Transverse colon (tissue), 4 donors: ENCODE measurements around the gene SMIM27. TPM values are rescaled to one million over a fixed set of nuclear protein-coding genes. Genes with fewer than 3 reads are reported as not detected.

Experiments used
- DNase-seq: peaks from one replicate; pipeline ENCODE4 v3.0.0-alpha.2; 2019
- H3K27ac ChIP-seq, 4 donors: fragments of 200-600 bp; sonication (generic); 2 replicates each; pipeline ENCODE4 v1.5.1; 2016 to 2018; ENCODE audit warnings: inconsistent platforms in 4 of 4
- H3K27me3 ChIP-seq: fragments of 200-600 bp; sonication (generic); 2 replicates; pipeline ENCODE4 v1.5.1; 2017; ENCODE audit warnings: inconsistent platforms
- H3K36me3 ChIP-seq, 4 donors: fragments of 200-600 bp; sonication (generic); 2 replicates each; pipeline ENCODE4 v1.5.1; 2017 to 2019; ENCODE audit warnings: inconsistent platforms in 4 of 4
- H3K4me1 ChIP-seq, 4 donors: fragments of 200-600 bp; sonication (generic); 2 replicates each; pipeline ENCODE4 v1.5.1; 2017 to 2020; ENCODE audit warnings: inconsistent platforms in 4 of 4
- H3K4me3 ChIP-seq, 4 donors: fragments of 200-600 bp; sonication (generic); 1 replicate in 1 of 4; 2 replicates in 3 of 4; pipeline versions ENCODE4 v1.5.1 to v1.6.1; 2017 to 2019; ENCODE audit warnings: inconsistent platforms in 4 of 4
- H3K9me3 ChIP-seq, 2 donors: fragments of 200-600 bp; sonication (generic); 2 replicates each; pipeline ENCODE4 v1.5.1; 2017 to 2019; ENCODE audit warnings: inconsistent platforms in 2 of 2
- CTCF ChIP-seq, 5 experiments: fragments of 200-600 bp in 3 of 5; fragments of 450-650 bp in 2 of 5; sonication (generic) in 3 of 5; IDR thresholded peaks; 1 replicate in 2 of 5; 2 replicates in 3 of 5; pipeline ENCODE4 v1.5.1; 2016 to 2017; ENCODE audit warnings: antibody characterized with exemption in 5 of 5, inconsistent platforms in 3 of 5, mild to moderate bottlenecking in 2 of 5, moderate library complexity in 1 of 5
- EP300 ChIP-seq: sonication (generic); formaldehyde crosslinking; IDR thresholded peaks from one replicate; pipeline ENCODE4 v1.6.1; 2017; ENCODE audit warnings: antibody characterized with exemption, low read depth
- POLR2A ChIP-seq: fragments of 450-650 bp; IDR thresholded peaks from one replicate; pipeline ENCODE4 v1.6.1; 2016; ENCODE audit warnings: antibody characterized with exemption, mild to moderate bottlenecking, moderate library complexity
- POLR2AphosphoS5 ChIP-seq, 3 donors: sonication (generic); formaldehyde crosslinking; IDR thresholded peaks; one replicate each; pipeline ENCODE4 v1.6.1; 2016; ENCODE audit warnings: antibody characterized with exemption in 3 of 3
- WGBS, 2 donors: methylation state at CpG; one replicate each; pipeline ENCODE4 v1.1.5; 2018; ENCODE audit warnings: low coverage in 1 of 2; 5-methylcytosine and 5-hydroxymethylcytosine counted together
- in situ Hi-C, 4 donors: fragments of 200-750 bp; cut with MboI; loops; one replicate each; pipeline versions ENCODE4 v1.15.0 to v1.15.1; 2017; ENCODE audit warnings: low sequenced_read_pairs in 3 of 4, low pct_ligation_motif_present in 1 of 4, low pct_unique_long_range_greater_than_20kb in 1 of 4
- intact Hi-C: fragments of 100-400 bp; cut with DNase I; formaldehyde crosslinking; loops from one replicate; pipeline ENCODE4 v1.15.1; 2023; ENCODE audit warnings: low total_unique reads
- total RNA-seq, 4 donors: library from RNA; depleted of rRNA; stranded (reverse); fragments of >200 nt; gene quantifications; one replicate each; pipeline ENCODE4 v1.1.0, GENCODE V29; 2016

Gene SMIM27
- total RNA-seq = 1 to 10 TPM; 2.0 to 7.5 (median 3.8) TPM

GRCh38 chr9:32552172-32552872, at the start of gene SMIM27, which contains the start of gene TOPORS:
SMIM27 (plus strand) TSS chr9:32552327; CDS start chr9:32552435, 108 bp downstream.
TOPORS (minus strand) TSS chr9:32552586; CDS start chr9:32552436, 150 bp downstream.
- H3K9me3 ChIP-seq = no peaks in the 10 kb centered on the region
- H3K36me3 ChIP-seq = no peaks in the 10 kb centered on the region
- TF ChIP-seq POLR2AphosphoS5 (IDR thresholded peaks at IDR 0.05) (peak; percentile 81 to 84 (median 82)), POLR2A (peak; percentile 81), EP300 (no peak)
- H3K4me3 ChIP-seq = peak within 1 kb of the TSS; percentile 64 to 82 (median 80)
- intact Hi-C loops = no loop called here
- in situ Hi-C loops = no loop called here
- H3K27ac ChIP-seq = peak within 1 kb of the TSS; percentile 90 to 97 (median 92)
- peak; percentile 93 for DNase-seq
- H3K27me3 ChIP-seq = no peaks in the 10 kb centered on the region
- peaks cover 12 to 30% (median 21%) of the 10 kb centered on the region in 4 donors for H3K4me1 ChIP-seq
- 0 to 1% methylated on average over 8 to 46 of the region's 46 CpGs for WGBS, 2 donors

GRCh38 chr9:32502464-32502863, 49.7 kb upstream of the SMIM27 start:
- TF ChIP-seq POLR2AphosphoS5 (IDR thresholded peaks at IDR 0.05) (no peak), CTCF (IDR thresholded peaks at IDR 0.05) (no peak), POLR2A (no peak), EP300 (no peak)
- no peak overlapping the region for H3K27ac ChIP-seq
- in situ Hi-C loops = no loop called here

GRCh38 chr9:32503008-32503407, 49.1 kb upstream of the SMIM27 start:
- in situ Hi-C loops (no loop called here), intact Hi-C loops (no loop called here)
- Histone ChIP-seq H3K27me3 (no peaks in the 10 kb centered on the region), H3K36me3 (peaks cover 0 to 10% (median 0%) of the 10 kb centered on the region in 4 donors), H3K4me3 (no peak overlapping the region), H3K9me3 (no peaks in the 10 kb centered on the region), H3K27ac (no peak overlapping the region), H3K4me1 (no peaks in the 10 kb centered on the region)
- no peak for DNase-seq
- 76 to 94% methylated on average over 2 to 3 of the region's 3 CpGs for WGBS, 2 donors
- no peak for TF ChIP-seq POLR2AphosphoS5 (IDR thresholded peaks at IDR 0.05)
- TF ChIP-seq EP300 = no peak
- no peak for TF ChIP-seq POLR2A
- no peak for TF ChIP-seq CTCF (IDR thresholded peaks at IDR 0.05)

More at GRCh38 chr9:32502464-32502863, 49.7 kb upstream of the SMIM27 start:
- DNase-seq = no peak
- Histone ChIP-seq H3K4me3 (no peak overlapping the region), H3K27me3 (no peaks in the 10 kb centered on the region), H3K4me1 (no peaks in the 10 kb centered on the region), H3K36me3 (peaks cover 0 to 10% (median 0%) of the 10 kb centered on the region in 4 donors), H3K9me3 (no peaks in the 10 kb centered on the region)
- 33 to 90% methylated on average over 1 to 3 of the region's 4 CpGs for WGBS, 2 donors
- intact Hi-C loops = no loop called here

- no peaks in the 10 kb centered on the region for H3K9me3 ChIP-seq
- intact Hi-C loops = no loop called here
- no peak for DNase-seq
- no peaks in the 10 kb centered on the region for H3K27me3 ChIP-seq
- no peaks in the 10 kb centered on the region for H3K4me1 ChIP-seq
- no peaks in the 10 kb centered on the region for H3K36me3 ChIP-seq
- WGBS, 2 donors = 92% methylated on average over 1 of the region's 1 CpG; no CpG with 5 or more reads in 1 of the 2 donors
- no peak overlapping the region for H3K4me3 ChIP-seq
- TF ChIP-seq CTCF (IDR thresholded peaks at IDR 0.05) (no peak), POLR2A (no peak), POLR2AphosphoS5 (IDR thresholded peaks at IDR 0.05) (no peak), EP300 (no peak)
- in situ Hi-C loops = no loop called here
- H3K27ac ChIP-seq = no peak overlapping the region
Measured at GRCh38 chr9:32508728-32509127, 43.4 kb upstream of the SMIM27 start.
